A673 (cell line): ENCODE results near the gene ROMO1. TPM values are rescaled to one million over a fixed set of nuclear protein-coding genes. Genes with fewer than 3 reads are reported as not detected.

Experiments used
- BruUV-seq: library from RNA; stranded (reverse); fragments of 400-500 nt; replicated peaks from 2 replicates; lab custom pipeline; 2021; lab: Mats Ljungman, UMichigan
- CTCF ChIA-PET: fragments of 300-600 bp; sonication (Branson Sonifier 250); formaldehyde crosslinking; loops from one replicate; lab custom pipeline; 2022; ENCODE audit warnings: antibody characterized with exemption; lab: Charles Lee
- POLR2A ChIA-PET: fragments of 300-600 bp; sonication (Branson Sonifier 250); formaldehyde crosslinking; loops from one replicate; lab custom pipeline; 2022; ENCODE audit warnings: antibody characterized with exemption; ENCODE audit not compliant: low non-redundant PET; lab: Charles Lee
- DNase-seq: peaks from one replicate; pipeline ENCODE4 v3.0.0-alpha.2; 2015; ENCODE audit warnings: low spot score
- H3K27ac ChIP-seq: fragments of 200-600 bp; sonication (generic); 2 replicates; pipeline ENCODE4 v1.5.1; 2016; ENCODE audit warnings: mixed run types, low read depth, mild to moderate bottlenecking, mixed read lengths, antibody characterized with exemption, low read length; ENCODE audit not compliant: poor library complexity, severe bottlenecking
- H3K27me3 ChIP-seq: fragments of 200-600 bp; sonication (generic); replicated peaks from 2 replicates; pipeline ENCODE4 v1.6.1; 2017; ENCODE audit warnings: mixed run types, low read depth, mild to moderate bottlenecking, mixed read lengths, antibody characterized with exemption, low read length; ENCODE audit not compliant: insufficient read depth, poor library complexity
- H3K36me3 ChIP-seq: fragments of 200-600 bp; sonication (generic); 2 replicates; pipeline ENCODE4 v1.6.1; 2016; ENCODE audit warnings: mixed run types, mild to moderate bottlenecking, mixed read lengths, antibody characterized with exemption, low read length; ENCODE audit not compliant: insufficient read depth, poor library complexity, severe bottlenecking
- H3K4me1 ChIP-seq: fragments of 200-600 bp; sonication (generic); 2 replicates; pipeline ENCODE4 v1.6.1; 2017; ENCODE audit warnings: mixed run types, mild to moderate bottlenecking, mixed read lengths, antibody characterized with exemption, low read length; ENCODE audit not compliant: insufficient read depth, poor library complexity, severe bottlenecking
- H3K4me3 ChIP-seq: fragments of 200-600 bp; sonication (generic); 2 replicates; pipeline ENCODE4 v1.5.1; 2016; ENCODE audit warnings: low read depth, mixed run types, mild to moderate bottlenecking, mixed read lengths, low read length; ENCODE audit not compliant: poor library complexity, severe bottlenecking
- H3K9me3 ChIP-seq: fragments of 200-600 bp; sonication (generic); 2 replicates; pipeline ENCODE4 v1.6.1; 2016; ENCODE audit warnings: mixed run types, low read depth, mild to moderate bottlenecking, mixed read lengths, antibody characterized with exemption, low read length; ENCODE audit not compliant: poor library complexity, severe bottlenecking
- CTCF ChIP-seq: fragments of 300-800, 200-600 bp; sonication (generic); conservative IDR thresholded peaks from 2 replicates; pipeline ENCODE4 v1.5.1; 2017; ENCODE audit warnings: low read depth, mild to moderate bottlenecking, antibody characterized with exemption, low read length, moderate library complexity, mixed read lengths
- EZH2 ChIP-seq: fragments of 200-600 bp; sonication (generic); IDR thresholded peaks from 2 replicates; pipeline ENCODE4 v1.6.1; 2017; ENCODE audit warnings: borderline replicate concordance, low read depth, mild to moderate bottlenecking, mixed read lengths, antibody characterized with exemption, low read length; ENCODE audit not compliant: poor library complexity, severe bottlenecking
- intact Hi-C: fragments of 100-400 bp; cut with micrococcal nuclease; formaldehyde crosslinking; loops from one replicate; pipeline ENCODE4 v1.10.0; 2022; ENCODE audit not compliant: unreplicated experiment
- total RNA-seq: library from RNA; stranded (reverse); gene quantifications from 2 replicates; pipeline ENCODE4 v1.2.3, GENCODE V29; 2021

ROMO1 gene
- total RNA-seq, 1 experiment from 2014 or later: 134 TPM

- intact Hi-C loops: no loop called here
- Histone ChIP-seq H3K9me3 (no peaks in the 10 kb centered on the region), H3K27ac (peak overlapping the region; percentile 97), H3K4me3 (peak overlapping the region; percentile 69), H3K36me3 (peaks cover 1% of the 10 kb centered on the region), H3K27me3 (no peaks in the 10 kb centered on the region), H3K4me1 (peaks cover 19% of the 10 kb centered on the region)
- DNase-seq: peak; percentile 64
- ChIA-PET POLR2A (no interaction called here), CTCF (no interaction called here)
- BruUV-seq: no TSS peak
- TF ChIP-seq EZH2: no peak
- no peak for TF ChIP-seq CTCF
Measured at GRCh38 chr20:35663516-35664465, 35.4 kb upstream of the ROMO1 start.

GRCh38 chr20:35664466-35665206, 34.6 kb upstream of the ROMO1 start, which contains the start of the genes CPNE1 and RBM12:
CPNE1 (minus strand) TSS chr20:35664900; CDS start chr20:35632923, 31,977 bp downstream.
RBM12 (minus strand) TSS chr20:35664900; CDS start chr20:35655322, 9,578 bp downstream.
- no TSS peak for BruUV-seq
- Histone ChIP-seq H3K27me3 (no peaks in the 10 kb centered on the region), H3K27ac (peak within 1 kb of the TSS; percentile 97), H3K4me3 (peak within 1 kb of the TSS; percentile 69), H3K4me1 (peaks cover 19% of the 10 kb centered on the region), H3K36me3 (peaks cover 7% of the 10 kb centered on the region), H3K9me3 (no peaks in the 10 kb centered on the region)
- intact Hi-C loops: no loop called here
- peak; percentile 96 for DNase-seq
- no peak for TF ChIP-seq EZH2
- TF ChIP-seq CTCF: no peak
- ChIA-PET POLR2A (interaction anchor here (0.6 kb wide), 1 partner anchor 342 kb away, joined by 4 read pairs; no protein-coding TSS in a partner anchor), CTCF (no interaction called here)

- no peak for TF ChIP-seq EZH2
- TF ChIP-seq CTCF: no peak
- ChIA-PET POLR2A (interaction anchor here (0.7 kb wide), 1 partner anchor 218 kb away, joined by 3 read pairs; no protein-coding TSS in a partner anchor), CTCF (interaction anchor here (0.7 kb wide), 1 partner anchor 263 kb away, joined by 4 read pairs; no protein-coding TSS in a partner anchor)
- no TSS peak for BruUV-seq
- Histone ChIP-seq H3K4me3 (no peak overlapping the region), H3K9me3 (no peaks in the 10 kb centered on the region), H3K27ac (no peak overlapping the region), H3K27me3 (no peaks in the 10 kb centered on the region), H3K36me3 (peaks cover 7% of the 10 kb centered on the region), H3K4me1 (peaks cover 19% of the 10 kb centered on the region)
- intact Hi-C loops: no loop called here
- DNase-seq: no peak
Measured at GRCh38 chr20:35665949-35666288, 33.3 kb upstream of the ROMO1 start.
